ENCODE data around the gene TAP1.
A peak's percentile ranks its signal among the peaks of the same experiment; 100 is the strongest.

Gene TAP1

DNA sequence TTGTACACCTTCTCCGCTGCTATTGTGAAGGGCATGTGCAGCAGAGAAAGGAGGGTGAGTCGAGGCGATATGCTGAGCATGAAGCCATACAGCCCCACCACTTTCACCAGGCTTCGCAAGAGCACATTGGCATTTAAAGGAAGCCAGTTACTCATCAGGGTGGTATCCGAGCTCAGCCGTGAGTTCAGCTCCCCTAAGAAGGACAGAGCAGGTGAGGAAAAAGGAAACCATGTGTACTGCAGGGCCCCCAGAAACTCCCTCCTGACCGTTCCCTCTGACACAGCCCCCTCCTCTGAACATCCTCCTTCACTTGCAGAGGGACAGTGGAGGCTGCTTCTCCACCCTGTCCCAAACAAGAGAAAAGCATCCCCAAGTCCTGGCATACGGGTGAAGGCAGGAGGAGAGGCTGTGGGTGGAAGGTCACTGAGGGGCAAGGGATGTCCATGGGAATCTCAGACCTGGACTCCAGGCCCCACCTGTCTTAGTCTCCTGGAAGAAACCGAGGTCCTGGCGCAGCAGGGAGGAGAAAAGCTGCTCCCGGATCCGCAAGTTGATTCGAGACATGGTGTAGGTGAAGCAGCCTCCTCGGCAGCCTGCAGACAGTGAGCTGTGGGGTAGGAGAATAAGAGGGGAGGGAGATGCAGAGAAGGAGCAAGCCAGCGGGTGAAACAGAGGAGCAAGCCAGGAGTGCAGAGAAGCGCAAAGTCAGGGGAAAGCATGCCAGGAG lies 18.2 kb downstream of the TAP1 start:
- TF ChIP-seq, protein P1, sequence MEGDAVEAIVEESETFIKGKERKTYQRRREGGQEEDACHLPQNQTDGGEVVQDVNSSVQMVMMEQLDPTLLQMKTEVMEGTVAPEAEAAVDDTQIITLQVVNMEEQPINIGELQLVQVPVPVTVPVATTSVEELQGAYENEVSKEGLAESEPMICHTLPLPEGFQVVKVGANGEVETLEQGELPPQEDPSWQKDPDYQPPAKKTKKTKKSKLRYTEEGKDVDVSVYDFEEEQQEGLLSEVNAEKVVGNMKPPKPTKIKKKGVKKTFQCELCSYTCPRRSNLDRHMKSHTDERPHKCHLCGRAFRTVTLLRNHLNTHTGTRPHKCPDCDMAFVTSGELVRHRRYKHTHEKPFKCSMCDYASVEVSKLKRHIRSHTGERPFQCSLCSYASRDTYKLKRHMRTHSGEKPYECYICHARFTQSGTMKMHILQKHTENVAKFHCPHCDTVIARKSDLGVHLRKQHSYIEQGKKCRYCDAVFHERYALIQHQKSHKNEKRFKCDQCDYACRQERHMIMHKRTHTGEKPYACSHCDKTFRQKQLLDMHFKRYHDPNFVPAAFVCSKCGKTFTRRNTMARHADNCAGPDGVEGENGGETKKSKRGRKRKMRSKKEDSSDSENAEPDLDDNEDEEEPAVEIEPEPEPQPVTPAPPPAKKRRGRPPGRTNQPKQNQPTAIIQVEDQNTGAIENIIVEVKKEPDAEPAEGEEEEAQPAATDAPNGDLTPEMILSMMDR (IDR thresholded peaks at IDR 0.05), result no peak

DNA sequence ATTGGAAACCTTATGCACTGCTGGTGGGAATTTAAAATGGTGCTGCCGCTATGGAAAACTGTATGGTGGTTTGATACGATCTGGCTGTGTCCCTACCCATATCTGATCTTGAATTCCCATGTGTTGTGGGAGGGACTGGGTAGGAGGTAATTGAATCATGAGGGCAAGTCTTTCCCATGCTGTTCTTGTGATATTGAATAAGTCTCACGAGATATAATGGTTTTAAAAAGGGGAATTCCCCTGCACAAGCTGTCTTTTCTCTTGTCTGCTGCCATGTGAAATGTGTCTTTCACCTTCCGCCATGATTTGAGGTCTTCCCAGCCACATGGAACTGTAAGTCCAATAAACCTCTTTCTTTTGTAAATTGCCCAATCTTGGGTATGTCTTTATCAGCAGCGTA lies 19.8 kb downstream of the TAP1 start:
- TF ChIP-seq, protein P1 (IDR thresholded peaks at IDR 0.05), result no peak

DNA sequence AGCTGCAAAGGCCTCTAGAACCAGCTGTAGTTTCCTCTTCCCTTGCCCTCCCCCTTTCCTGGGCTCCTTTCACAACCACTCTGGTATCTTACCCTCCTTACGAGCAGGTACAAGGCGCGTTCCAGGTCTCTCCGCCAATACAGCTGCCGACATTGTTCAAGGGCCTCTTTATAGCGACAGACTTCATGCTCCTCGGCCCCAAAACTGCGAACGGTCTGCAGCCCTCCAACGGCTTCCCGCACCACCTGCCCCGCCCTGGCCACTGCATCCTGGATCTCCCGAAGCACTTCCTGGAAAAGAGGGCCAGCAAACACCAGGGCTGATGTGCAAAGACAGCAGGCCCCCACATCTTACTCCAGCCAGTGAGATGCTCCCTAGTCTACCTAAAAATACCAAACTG lies 21.0 kb downstream of the TAP1 start:
- TF ChIP-seq, protein P1 (IDR thresholded peaks at IDR 0.05), result no peak

GRCh38 chr6:32830936-32831335 lies 22.6 kb downstream of the TAP1 start:
- TF ChIP-seq, protein P1 (IDR thresholded peaks at IDR 0.05), result no peak

- TF ChIP-seq, protein P1 (IDR thresholded peaks at IDR 0.05), result no peak
Observed at GRCh38 chr6:32830017-32830416, 23.5 kb downstream of the TAP1 start.

DNA sequence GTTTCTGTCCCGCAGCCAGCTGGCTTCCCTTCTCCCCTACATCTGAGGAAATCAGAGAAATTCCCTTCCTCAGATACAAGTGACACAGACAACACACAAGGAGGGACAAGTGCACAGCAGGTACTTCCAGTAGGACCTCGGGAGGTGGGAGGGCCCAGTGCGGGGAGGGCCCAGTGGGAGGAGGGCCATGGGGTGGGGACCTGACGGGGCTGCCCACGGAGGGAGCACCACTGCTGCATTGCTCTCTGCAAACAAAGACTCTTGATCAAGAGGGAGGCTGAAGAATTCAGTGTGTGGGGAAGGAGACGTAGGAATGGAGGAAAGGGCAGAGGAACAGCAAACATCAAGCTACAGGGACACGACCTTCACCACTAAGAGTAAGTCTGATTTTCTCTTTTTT lies 24.0 kb downstream of the TAP1 start:
- TF ChIP-seq, protein P1 (IDR thresholded peaks at IDR 0.05), result no peak

DNA sequence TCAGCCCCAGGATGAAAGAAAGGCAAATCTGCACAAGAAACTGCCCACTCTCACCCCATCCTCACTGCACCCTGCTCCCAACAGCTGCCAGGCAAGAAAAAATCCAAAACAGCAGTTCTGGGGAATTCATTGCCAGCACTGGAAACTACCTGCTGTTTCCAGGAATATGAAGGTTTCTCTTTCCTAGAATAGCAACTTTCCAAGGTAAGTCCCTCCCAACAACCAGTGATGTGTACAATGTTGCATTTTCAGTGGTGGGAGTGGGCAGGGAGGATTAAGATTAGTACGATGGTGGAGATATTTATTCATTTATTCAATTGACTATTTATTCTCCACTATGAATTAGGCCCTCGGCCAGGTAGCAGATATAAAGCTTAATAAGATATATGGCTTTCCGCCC lies 26.5 kb downstream of the TAP1 start:
- TF ChIP-seq, protein P1 (IDR thresholded peaks at IDR 0.05), result no peak

GRCh38 chr6:32825966-32826365 lies 27.5 kb downstream of the TAP1 start:
- TF ChIP-seq, protein P1 (IDR thresholded peaks at IDR 0.05), result peak; percentile 28; the same call in 1 of the 2 replicates

Measured in LNCAP (cell line).